ENCODE measurements around the gene HOXA10. TPM values are rescaled to one million over a fixed set of nuclear protein-coding genes. Genes with fewer than 3 reads are reported as not detected.

The HOXA10 gene
- total RNA-seq, 1 experiment from 2014 or later: 19.6 TPM

- H3K36me3 ChIP-seq (ENCODE audit: control insufficient read depth in 1 of 2, insufficient read depth in 2 of 2, low read length in 2 of 2): no peaks in the 10 kb centered on the region
- no peaks in the 10 kb centered on the region for H3K79me2 ChIP-seq (ENCODE audit: insufficient read depth, low read length)
- H3K9me2 ChIP-seq (ENCODE audit: insufficient read depth): no peaks in the 10 kb centered on the region
- no peaks in the 10 kb centered on the region for H3K4me1 ChIP-seq (ENCODE audit: control insufficient read depth in 1 of 2, insufficient read depth in 2 of 2, low read length in 2 of 2)
- RAD21 ChIA-PET (ENCODE audit: low non-redundant PET in 1 of 2, low total read pairs in 2 of 2, uncharacterized antibody in 2 of 2, unreplicated experiment in 2 of 2): no interaction called here
- POLR2A ChIA-PET: no interaction called here
- H2AFZ ChIP-seq (ENCODE audit: low read depth, low read length, poor library complexity, severe bottlenecking): no peak overlapping the region
- H3K4me3 ChIP-seq (replicated peaks in 1 of 2; ENCODE audit: low read depth in 1 of 2, low read length in 2 of 2): no peak overlapping the region
- intact Hi-C loops (cut with micrococcal nuclease): no loop called here
- H3K9me3 ChIP-seq (ENCODE audit: control insufficient read depth in 1 of 2, insufficient read depth in 1 of 2, low read depth in 1 of 2, low read length in 2 of 2): no peaks in the 10 kb centered on the region
- BruUV-seq (replicated peaks): no TSS peak
- H3K27ac ChIP-seq (ENCODE audit: low read depth, low read length): no peak overlapping the region
- TF ChIP-seq EGR1 (IDR thresholded peaks at IDR 0.05; ENCODE audit: low read depth) (no peak), ZFX (IDR thresholded peaks at IDR 0.05) (no peak), CTCF (IDR thresholded peaks at IDR 0.05 in 2 of 3, conservative IDR thresholded peaks at IDR 0.05 in 1 of 3; ENCODE audit: borderline replicate concordance in 1 of 3, insufficient read depth in 1 of 3, low read depth in 2 of 3, low read length in 2 of 3) (no peak), RAD21 (IDR thresholded peaks at IDR 0.05; ENCODE audit: low read depth) (no peak), SRF (IDR thresholded peaks at IDR 0.05; ENCODE audit: low read depth) (no peak), MAX (IDR thresholded peaks at IDR 0.05) (no peak), POLR2A (IDR thresholded peaks at IDR 0.05; ENCODE audit: borderline replicate concordance, extremely low read depth, insufficient read depth, insufficient read length) (no peak), ZBTB33 (IDR thresholded peaks at IDR 0.05; ENCODE audit: extremely low read depth, insufficient replicate concordance, low read length) (no peak), POLR2AphosphoS5 (IDR thresholded peaks at IDR 0.05; ENCODE audit: low read depth, low read length) (no peak)
- no peak overlapping the region for H3K4me2 ChIP-seq (ENCODE audit: low read length)
- H3K27me3 ChIP-seq (ENCODE audit: insufficient read depth, low read length): no peaks in the 10 kb centered on the region
- no peak for ATAC-seq
- DNase-seq (ENCODE audit: low read depth, low spot score): no peak
- H3K9ac ChIP-seq (ENCODE audit: low read length): no peak overlapping the region
- CTCF ChIA-PET: interaction anchor here (1.4 kb wide), 1 partner anchor 38 kb away, joined by 4 read pairs; no protein-coding TSS in a partner anchor
- H4K20me1 ChIP-seq (ENCODE audit: insufficient read depth): no peaks in the 10 kb centered on the region
Measured at GRCh38 chr7:27217951-27218350, 43.8 kb upstream of the HOXA10 start.
